SHP77 (cell line): ENCODE results near the gene ABTB2.

ENCODE experiments used
- DNase-seq, 2 experiments: peaks; one replicate each; lab custom pipeline; 2025; lab: John Stamatoyannopoulos, UW

Gene ABTB2

GRCh38 chr11:34314936-34315335 is 42.9 kb downstream of the ABTB2 start:
- DNase-seq = no peak

GRCh38 chr11:34314176-34314575 is 43.6 kb downstream of the ABTB2 start:
- DNase-seq = no peak

- no peak for DNase-seq
These were observed 44.7 kb downstream of the ABTB2 start for GRCh38 chr11:34313099-34313517.

- no peak for DNase-seq
These were observed 46.7 kb downstream of the ABTB2 start for GRCh38 chr11:34311126-34311525.

- no peak for DNase-seq
These were observed 47.8 kb downstream of the ABTB2 start for GRCh38 chr11:34309965-34310364.

GRCh38 chr11:34308913-34309585 is 48.8 kb downstream of the ABTB2 start:
- no peak for DNase-seq

- no peak for DNase-seq
These were observed 49.5 kb downstream of the ABTB2 start for GRCh38 chr11:34308049-34308912.

- no peak for DNase-seq
These were observed 52.0 kb downstream of the ABTB2 start for GRCh38 chr11:34305780-34306179.

GRCh38 chr11:34305193-34305592 is 52.6 kb downstream of the ABTB2 start:
- DNase-seq = no peak

- no peak for DNase-seq
These were observed 54.7 kb downstream of the ABTB2 start for GRCh38 chr11:34303028-34303570.

- no peak for DNase-seq
These were observed 55.5 kb downstream of the ABTB2 start for GRCh38 chr11:34302046-34302921.

- no peak for DNase-seq
These were observed 56.9 kb downstream of the ABTB2 start for GRCh38 chr11:34300926-34301295.

GRCh38 chr11:34300026-34300925 is 57.5 kb downstream of the ABTB2 start:
- no peak for DNase-seq

GRCh38 chr11:34299284-34299972 is 58.4 kb downstream of the ABTB2 start:
- no peak for DNase-seq

- DNase-seq = no peak
These were observed 58.9 kb downstream of the ABTB2 start for GRCh38 chr11:34298871-34299270.

- DNase-seq = no peak
These were observed 61.4 kb downstream of the ABTB2 start for GRCh38 chr11:34296412-34296811.

GRCh38 chr11:34292546-34292945 is 65.3 kb downstream of the ABTB2 start:
- no peak for DNase-seq

- no peak for DNase-seq
These were observed 65.7 kb downstream of the ABTB2 start for GRCh38 chr11:34292111-34292510.

- DNase-seq = no peak
These were observed 66.9 kb downstream of the ABTB2 start for GRCh38 chr11:34290926-34291325.

GRCh38 chr11:34288492-34288891 is 69.3 kb downstream of the ABTB2 start:
- no peak for DNase-seq
